Measurements from ENCODE around the gene TMX2.
A peak's percentile ranks its signal among the peaks of the same experiment; 100 is the strongest.

Gene TMX2

DNA sequence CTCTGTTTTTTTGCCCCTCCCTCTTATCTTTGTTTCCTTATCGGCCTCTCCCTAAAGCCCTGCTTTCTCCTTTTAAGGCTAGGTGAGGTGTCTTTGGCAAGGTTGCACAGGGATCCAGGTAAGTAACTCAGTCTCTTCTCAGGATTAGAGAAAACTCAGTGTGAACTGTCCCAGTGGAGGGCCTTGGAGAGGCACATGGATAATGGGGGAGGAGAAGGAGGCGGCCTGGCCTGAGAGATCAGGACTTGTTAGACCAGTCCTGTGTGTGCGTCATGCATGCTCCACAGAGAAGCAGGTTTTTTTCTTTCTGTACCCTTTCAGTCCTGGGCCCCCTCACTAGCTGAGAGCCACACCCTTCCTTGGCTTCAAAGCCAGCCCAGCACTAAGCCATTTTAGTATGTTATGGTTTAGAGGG lies 69.1 kb downstream of the TMX2 start:
- Histone ChIP-seq H4K8ac (ENCODE audit: low read depth, low read length) (no peak overlapping the region), H3K4me3 (ENCODE audit: low read length in 2 of 2) (no peak overlapping the region), H3K36me3 (replicated peaks in 1 of 2; ENCODE audit: control insufficient read depth in 2 of 2, insufficient read depth in 2 of 2, low read length in 2 of 2) (peaks cover 0 to 40% of the 10 kb centered on the region in 2 donors), H3K27me3 (ENCODE audit: control insufficient read depth in 3 of 3, insufficient read depth in 3 of 3, low read depth in 1 of 3, low read length in 3 of 3) (no peaks in the 10 kb centered on the region), H3K4me1 (ENCODE audit: control insufficient read depth in 2 of 2, insufficient read depth in 1 of 2, low read depth in 1 of 2, low read length in 2 of 2) (peaks cover 19 to 23% of the 10 kb centered on the region in 2 donors), H3K79me1 (ENCODE audit: low read depth, low read length) (no peaks in the 10 kb centered on the region), H2BK5ac (ENCODE audit: low read length) (no peak overlapping the region), H2BK120ac (ENCODE audit: low read depth, low read length) (no peak overlapping the region), H3K4ac (ENCODE audit: low read length) (no peak overlapping the region), H3K9me3 (replicated peaks in 1 of 2; ENCODE audit: control insufficient read depth in 2 of 2, insufficient read depth in 1 of 2, low read depth in 1 of 2, low read length in 2 of 2) (no peaks in the 10 kb centered on the region), H2AK5ac (ENCODE audit: low read depth, low read length) (no peak overlapping the region), H3K18ac (ENCODE audit: low read length) (no peak overlapping the region), H3K27ac (replicated peaks; ENCODE audit: low read length) (peak overlapping the region; percentile 24), H3K23ac (ENCODE audit: low read depth, low read length, poor library complexity) (no peak overlapping the region), H4K91ac (ENCODE audit: low read depth, low read length, poor library complexity) (no peak overlapping the region), H3K14ac (ENCODE audit: low read length) (no peak overlapping the region), H3K4me2 (ENCODE audit: insufficient read depth, low read length, poor library complexity, severe bottlenecking) (no peak overlapping the region), H3K9ac (ENCODE audit: low read depth, low read length, poor library complexity) (no peak overlapping the region), H2BK12ac (ENCODE audit: low read length) (no peak overlapping the region), H2BK15ac (ENCODE audit: low read length) (no peak overlapping the region), H2AFZ (ENCODE audit: low read length) (no peak overlapping the region)
- WGBS, 2 donors (ENCODE audit: extremely low coverage in 2 of 2, insufficient read length in 2 of 2, insufficient replicate concordance in 1 of 2): no CpG with 5 or more reads among the region's 3 CpGs
- no peak for DNase-seq (ENCODE audit: low spot score)

GRCh38 chr11:57785072-57785471 lies 72.7 kb downstream of the TMX2 start:
- Histone ChIP-seq H3K9ac (ENCODE audit: low read depth, low read length, poor library complexity) (no peak overlapping the region), H3K4me3 (ENCODE audit: low read length in 2 of 2) (no peak overlapping the region), H2BK120ac (ENCODE audit: low read depth, low read length) (no peak overlapping the region), H3K23ac (ENCODE audit: low read depth, low read length, poor library complexity) (no peak overlapping the region), H2BK12ac (ENCODE audit: low read length) (no peak overlapping the region), H2BK5ac (ENCODE audit: low read length) (no peak overlapping the region), H3K4ac (ENCODE audit: low read length) (no peak overlapping the region), H3K9me3 (replicated peaks in 1 of 2; ENCODE audit: control insufficient read depth in 2 of 2, insufficient read depth in 1 of 2, low read depth in 1 of 2, low read length in 2 of 2) (no peaks in the 10 kb centered on the region), H3K18ac (ENCODE audit: low read length) (no peak overlapping the region), H2AK5ac (ENCODE audit: low read depth, low read length) (no peak overlapping the region), H4K8ac (ENCODE audit: low read depth, low read length) (no peak overlapping the region), H3K27me3 (ENCODE audit: control insufficient read depth in 3 of 3, insufficient read depth in 3 of 3, low read depth in 1 of 3, low read length in 3 of 3) (no peaks in the 10 kb centered on the region), H2BK15ac (ENCODE audit: low read length) (no peak overlapping the region), H4K91ac (ENCODE audit: low read depth, low read length, poor library complexity) (no peak overlapping the region), H3K14ac (ENCODE audit: low read length) (no peak overlapping the region), H3K36me3 (replicated peaks in 1 of 2; ENCODE audit: control insufficient read depth in 2 of 2, insufficient read depth in 2 of 2, low read length in 2 of 2) (peaks cover 0 to 60% of the 10 kb centered on the region in 2 donors), H3K27ac (replicated peaks; ENCODE audit: low read length) (no peak overlapping the region), H3K79me1 (ENCODE audit: low read depth, low read length) (no peaks in the 10 kb centered on the region), H3K4me1 (ENCODE audit: control insufficient read depth in 2 of 2, insufficient read depth in 1 of 2, low read depth in 1 of 2, low read length in 2 of 2) (peaks cover 5 to 12% of the 10 kb centered on the region in 2 donors), H3K4me2 (ENCODE audit: insufficient read depth, low read length, poor library complexity, severe bottlenecking) (no peak overlapping the region), H2AFZ (ENCODE audit: low read length) (no peak overlapping the region)
- no CpG with 5 or more reads among the region's 2 CpGs for WGBS, 2 donors (ENCODE audit: extremely low coverage in 2 of 2, insufficient read length in 2 of 2, insufficient replicate concordance in 1 of 2)
- DNase-seq (ENCODE audit: low spot score): no peak

GRCh38 chr11:57786436-57786835 lies 74.0 kb downstream of the TMX2 start:
- Histone ChIP-seq H3K9me3 (replicated peaks in 1 of 2; ENCODE audit: control insufficient read depth in 2 of 2, insufficient read depth in 1 of 2, low read depth in 1 of 2, low read length in 2 of 2) (no peaks in the 10 kb centered on the region), H2BK5ac (ENCODE audit: low read length) (no peak overlapping the region), H3K27ac (replicated peaks; ENCODE audit: low read length) (no peak overlapping the region), H3K4me1 (ENCODE audit: control insufficient read depth in 2 of 2, insufficient read depth in 1 of 2, low read depth in 1 of 2, low read length in 2 of 2) (peaks cover 5 to 11% of the 10 kb centered on the region in 2 donors), H3K18ac (ENCODE audit: low read length) (no peak overlapping the region), H2BK15ac (ENCODE audit: low read length) (no peak overlapping the region), H3K14ac (ENCODE audit: low read length) (no peak overlapping the region), H3K36me3 (replicated peaks in 1 of 2; ENCODE audit: control insufficient read depth in 2 of 2, insufficient read depth in 2 of 2, low read length in 2 of 2) (peaks cover 1 to 62% of the 10 kb centered on the region in 2 donors), H2BK120ac (ENCODE audit: low read depth, low read length) (no peak overlapping the region), H4K91ac (ENCODE audit: low read depth, low read length, poor library complexity) (no peak overlapping the region), H3K4me2 (ENCODE audit: insufficient read depth, low read length, poor library complexity, severe bottlenecking) (no peak overlapping the region), H4K8ac (ENCODE audit: low read depth, low read length) (no peak overlapping the region), H2AK5ac (ENCODE audit: low read depth, low read length) (no peak overlapping the region), H3K27me3 (ENCODE audit: control insufficient read depth in 3 of 3, insufficient read depth in 3 of 3, low read depth in 1 of 3, low read length in 3 of 3) (no peaks in the 10 kb centered on the region), H3K4me3 (ENCODE audit: low read length in 2 of 2) (no peak overlapping the region), H3K23ac (ENCODE audit: low read depth, low read length, poor library complexity) (no peak overlapping the region), H2BK12ac (ENCODE audit: low read length) (no peak overlapping the region), H2AFZ (ENCODE audit: low read length) (no peak overlapping the region), H3K79me1 (ENCODE audit: low read depth, low read length) (no peaks in the 10 kb centered on the region), H3K4ac (ENCODE audit: low read length) (no peak overlapping the region), H3K9ac (ENCODE audit: low read depth, low read length, poor library complexity) (no peak overlapping the region)
- no CpG with 5 or more reads among the region's 4 CpGs for WGBS, 2 donors (ENCODE audit: extremely low coverage in 2 of 2, insufficient read length in 2 of 2, insufficient replicate concordance in 1 of 2)
- no peak for DNase-seq (ENCODE audit: low spot score)

GRCh38 chr11:57787006-57787604 lies 74.7 kb downstream of the TMX2 start:
- no peak overlapping the region for H4K91ac ChIP-seq (ENCODE audit: low read depth, low read length, poor library complexity)
- no peak overlapping the region for H3K9ac ChIP-seq (ENCODE audit: low read depth, low read length, poor library complexity)
- H3K79me1 ChIP-seq (ENCODE audit: low read depth, low read length): peaks cover 2% of the 10 kb centered on the region
- no peak overlapping the region for H3K14ac ChIP-seq (ENCODE audit: low read length)
- no peak overlapping the region for H2AFZ ChIP-seq (ENCODE audit: low read length)
- no peak for DNase-seq (ENCODE audit: low spot score)
- no peaks in the 10 kb centered on the region for H3K9me3 ChIP-seq (replicated peaks in 1 of 2; ENCODE audit: control insufficient read depth in 2 of 2, insufficient read depth in 1 of 2, low read depth in 1 of 2, low read length in 2 of 2)
- H3K36me3 ChIP-seq (replicated peaks in 1 of 2; ENCODE audit: control insufficient read depth in 2 of 2, insufficient read depth in 2 of 2, low read length in 2 of 2): peaks cover 3 to 62% of the 10 kb centered on the region in 2 donors
- H2BK15ac ChIP-seq (ENCODE audit: low read length): no peak overlapping the region
- no CpG with 5 or more reads among the region's 4 CpGs for WGBS, 2 donors (ENCODE audit: extremely low coverage in 2 of 2, insufficient read length in 2 of 2, insufficient replicate concordance in 1 of 2)
- no peak overlapping the region for H2BK12ac ChIP-seq (ENCODE audit: low read length)
- no peak overlapping the region for H3K23ac ChIP-seq (ENCODE audit: low read depth, low read length, poor library complexity)
- H3K18ac ChIP-seq (ENCODE audit: low read length): peak overlapping the region; percentile 44
- H3K4me2 ChIP-seq (ENCODE audit: insufficient read depth, low read length, poor library complexity, severe bottlenecking): no peak overlapping the region
- no peak overlapping the region for H2BK5ac ChIP-seq (ENCODE audit: low read length)
- no peak overlapping the region for H3K4ac ChIP-seq (ENCODE audit: low read length)
- no peaks in the 10 kb centered on the region for H3K27me3 ChIP-seq (ENCODE audit: control insufficient read depth in 3 of 3, insufficient read depth in 3 of 3, low read depth in 1 of 3, low read length in 3 of 3)
- H3K27ac ChIP-seq (replicated peaks; ENCODE audit: low read length): peak overlapping the region; percentile 88
- no peak overlapping the region for H2BK120ac ChIP-seq (ENCODE audit: low read depth, low read length)
- no peak overlapping the region for H3K4me3 ChIP-seq (ENCODE audit: low read length in 2 of 2)
- peaks cover 5 to 10% of the 10 kb centered on the region in 2 donors for H3K4me1 ChIP-seq (ENCODE audit: control insufficient read depth in 2 of 2, insufficient read depth in 1 of 2, low read depth in 1 of 2, low read length in 2 of 2)
- no peak overlapping the region for H4K8ac ChIP-seq (ENCODE audit: low read depth, low read length)
- H2AK5ac ChIP-seq (ENCODE audit: low read depth, low read length): no peak overlapping the region

Measured in neuronal stem cell (in vitro differentiated cells).